ENCODE results near the gene RPS2.

Gene RPS2

GRCh38 chr16:1981398-1981836 lies 16.8 kb upstream of the RPS2 start, which contains the start of gene NOXO1:
NOXO1 (minus strand) TSS chr16:1981469; CDS start chr16:1981179, 290 bp downstream.
- no peak for DNase-seq (ENCODE audit: low read depth)

- DNase-seq (ENCODE audit: low read depth), result no peak
These were observed 16.1 kb upstream of the RPS2 start for GRCh38 chr16:1980770-1981087.

GRCh38 chr16:1980030-1980769 lies 15.6 kb upstream of the RPS2 start:
- no peak for DNase-seq (ENCODE audit: low read depth)

- no peak for DNase-seq (ENCODE audit: low read depth)
These were observed 14.8 kb upstream of the RPS2 start for GRCh38 chr16:1979271-1980029.

- no peak for DNase-seq (ENCODE audit: low read depth)
These were observed 14.0 kb upstream of the RPS2 start for GRCh38 chr16:1978476-1979120.

- DNase-seq (ENCODE audit: low read depth), result no peak
These were observed 13.2 kb upstream of the RPS2 start for GRCh38 chr16:1977875-1978268.

- no peak for DNase-seq (ENCODE audit: low read depth)
These were observed 12.6 kb upstream of the RPS2 start for GRCh38 chr16:1976951-1977874.

- DNase-seq (ENCODE audit: low read depth), result no peak
These were observed 11.5 kb upstream of the RPS2 start for GRCh38 chr16:1976216-1976520.

GRCh38 chr16:1975432-1976215 lies 11.0 kb upstream of the RPS2 start:
- no peak for DNase-seq (ENCODE audit: low read depth)

- DNase-seq (ENCODE audit: low read depth), result no peak
These were observed 9.8 kb upstream of the RPS2 start for GRCh38 chr16:1974157-1975070.

GRCh38 chr16:1973461-1974156 lies 9.0 kb upstream of the RPS2 start:
- DNase-seq (ENCODE audit: low read depth), result no peak

- DNase-seq (ENCODE audit: low read depth), result no peak
These were observed 7.9 kb upstream of the RPS2 start for GRCh38 chr16:1972490-1972877.

- DNase-seq (ENCODE audit: low read depth), result peak; percentile 94
These were observed 7.3 kb upstream of the RPS2 start, which contains the start of gene TBL3 for GRCh38 chr16:1971796-1972489. TBL3 (plus strand) TSS chr16:1972053; CDS start chr16:1972165, 112 bp downstream.

GRCh38 chr16:1968146-1968953 lies 3.7 kb upstream of the RPS2 start:
- DNase-seq (ENCODE audit: low read depth), result no peak

GRCh38 chr16:1966460-1966859 lies 1.8 kb upstream of the RPS2 start, which contains the start of gene RNF151:
RNF151 (plus strand) TSS chr16:1966856; CDS start chr16:1966882, 26 bp downstream.
- DNase-seq (ENCODE audit: low read depth), result no peak

- no peak for DNase-seq (ENCODE audit: low read depth)
These were observed 873 bp upstream of the RPS2 start for GRCh38 chr16:1965396-1966001.

GRCh38 chr16:1963806-1964505 lies 670 bp downstream of the RPS2 start:
- DNase-seq (ENCODE audit: low read depth), result no peak

Measured in stimulated activated CD8-positive, alpha-beta memory T cell treated with anti-CD3 and anti-CD28 coated beads, Interleukin-12 subunit alpha, Interleukin-12 subunit beta, amount 100 ng/mL, for 1 hour (primary cell).